GM12878 (cell line): ENCODE results near the gene RREB1. TPM values are rescaled to one million over a fixed set of nuclear protein-coding genes. Genes with fewer than 3 reads are reported as not detected.

ENCODE experiments used
- ATAC-seq: fragments of 200-7000 bp; cut with Tn5 transposase; 3 replicates; pipeline ENCODE4 v1.9.1; 2020; ENCODE audit warnings: mild to moderate bottlenecking, moderate library complexity
- BruUV-seq: library from RNA; stranded (reverse); fragments of 400-500 nt; replicated peaks from 2 replicates; lab custom pipeline; 2021; lab: Mats Ljungman, UMichigan
- CTCF ChIA-PET: fragments of 300-600 bp; sonication (Branson Sonifier 250); formaldehyde crosslinking; extraction: SDS; loops from one replicate; lab custom pipeline; 2021; ENCODE audit warnings: inconsistent platforms; lab: Yijun Ruan, JAX
- POLR2A ChIA-PET: fragments of 350-600 bp; formaldehyde crosslinking; extraction: SDS; loops from one replicate; lab custom pipeline; 2021; ENCODE audit warnings: inconsistent platforms; lab: Charles Lee
- RAD21 ChIA-PET: fragments of 300-600 bp; sonication (Branson Sonifier 250); formaldehyde crosslinking; loops from one replicate; lab custom pipeline; 2023; ENCODE audit warnings: antibody characterized with exemption; ENCODE audit not compliant: unreplicated experiment; lab: Charles Lee
- SMC1A ChIA-PET: fragments of 300-600 bp; sonication (Branson Sonifier 250); formaldehyde crosslinking; loops from one replicate; lab custom pipeline; 2023; ENCODE audit not compliant: unreplicated experiment, uncharacterized antibody; lab: Charles Lee
- DNase-seq: peaks from one replicate; pipeline ENCODE4 v3.0.0-alpha.2; 2011; ENCODE audit warnings: low read depth, low spot score
- FAIRE-seq: peaks from 3 replicates; lab custom pipeline; 2011; peaks lifted over from hg19 to GRCh38; lab: Jason Lieb, UNC
- H2AFZ ChIP-seq: 2 replicates; pipeline ENCODE4 v1.6.0; 2011; ENCODE audit warnings: low read depth, low read length, control low read depth; ENCODE audit not compliant: control insufficient read depth
- H3K27ac ChIP-seq: 2 replicates; pipeline ENCODE4 v1.5.1; 2011; ENCODE audit warnings: control low read depth; ENCODE audit not compliant: control insufficient read depth, insufficient read depth
- H3K27me3 ChIP-seq, 2 experiments: replicated peaks in 1 of 2; 2 replicates each; pipeline versions ENCODE4 v1.6.0 to v1.6.1; 2011; ENCODE audit warnings: low read length in 1 of 2; ENCODE audit not compliant: control insufficient read depth in 2 of 2, insufficient read depth in 2 of 2
- H3K36me3 ChIP-seq, 2 experiments: 2 replicates each; pipeline ENCODE4 v1.5.1; 2011; ENCODE audit warnings: low read length in 1 of 2; ENCODE audit not compliant: control insufficient read depth in 2 of 2, insufficient read depth in 2 of 2
- H3K4me1 ChIP-seq: 2 replicates; pipeline ENCODE4 v1.6.1; 2011; ENCODE audit warnings: mild to moderate bottlenecking, low read length, moderate library complexity, mixed read lengths; ENCODE audit not compliant: control insufficient read depth, insufficient read depth
- H3K4me2 ChIP-seq: 2 replicates; pipeline ENCODE4 v1.6.0; 2011; ENCODE audit warnings: control low read depth; ENCODE audit not compliant: control insufficient read depth, insufficient read depth
- H3K4me3 ChIP-seq: fragments of 200-600 bp; sonication (generic); 2 replicates; pipeline ENCODE4 v1.5.1; 2016
- H3K79me2 ChIP-seq: 2 replicates; pipeline ENCODE4 v1.6.0; 2011; ENCODE audit warnings: low read length; ENCODE audit not compliant: control insufficient read depth, insufficient read depth
- H3K9ac ChIP-seq: 2 replicates; pipeline ENCODE4 v1.8.0; 2011; ENCODE audit warnings: low read length, control low read depth, mixed read lengths; ENCODE audit not compliant: control insufficient read depth, insufficient read depth
- H3K9me3 ChIP-seq: replicated peaks from 3 replicates; pipeline ENCODE4 v1.5.1; 2011; ENCODE audit warnings: mild to moderate bottlenecking, low read length; ENCODE audit not compliant: control insufficient read depth, insufficient read depth
- H4K20me1 ChIP-seq: 2 replicates; pipeline ENCODE4 v1.6.0; 2011; ENCODE audit not compliant: control insufficient read depth, insufficient read depth
- CBX5 ChIP-seq: sonication (generic); IDR thresholded peaks from 2 replicates; pipeline ENCODE4 v1.6.1; 2016; ENCODE audit warnings: low read depth, moderate library complexity, mild to moderate bottlenecking, inconsistent platforms
- CHD1 ChIP-seq: IDR thresholded peaks from 2 replicates; pipeline ENCODE4 v1.6.1; 2012; ENCODE audit warnings: low read depth, low read length, improper control_type of control experiment
- DPF2 ChIP-seq: fragments of 450-650 bp; IDR thresholded peaks from 2 replicates; pipeline ENCODE4 v1.6.1; 2017; ENCODE audit warnings: mild to moderate bottlenecking
- EGR1 ChIP-seq, 2 experiments: IDR thresholded peaks; 1 replicate in 1 of 2; 2 replicates in 1 of 2; pipeline ENCODE4 v1.6.1; 2011 to 2012; ENCODE audit warnings: low read depth in 2 of 2, low read length in 2 of 2, borderline replicate concordance in 1 of 2, mild to moderate bottlenecking in 1 of 2, moderate library complexity in 1 of 2
- IKZF1 ChIP-seq: fragments of 450-650 bp; conservative IDR thresholded peaks from 2 replicates; pipeline ENCODE4 v1.6.1; 2017; ENCODE audit warnings: antibody characterized with exemption, mild to moderate bottlenecking
- JUNB ChIP-seq: IDR thresholded peaks from 2 replicates; pipeline ENCODE4 v1.6.1; 2016; ENCODE audit warnings: antibody characterized with exemption, mild to moderate bottlenecking
- MTA3 ChIP-seq: IDR thresholded peaks from 2 replicates; pipeline ENCODE4 v1.6.1; 2012; ENCODE audit warnings: low read length, inconsistent platforms, borderline replicate concordance
- NFXL1 ChIP-seq: fragments of 450-650 bp; IDR thresholded peaks from 2 replicates; pipeline ENCODE4 v1.6.1; 2017; ENCODE audit warnings: antibody characterized with exemption, mild to moderate bottlenecking, borderline replicate concordance
- NR2F1 ChIP-seq: fragments of 450-650 bp; conservative IDR thresholded peaks from 2 replicates; pipeline ENCODE4 v1.6.1; 2017; ENCODE audit warnings: mild to moderate bottlenecking
- POLR2A ChIP-seq: IDR thresholded peaks from 2 replicates; pipeline ENCODE4 v1.6.1; 2011; ENCODE audit warnings: low read depth, mild to moderate bottlenecking, low read length
- RAD21 ChIP-seq: IDR thresholded peaks from 2 replicates; pipeline ENCODE4 v1.6.1; 2011; ENCODE audit warnings: mild to moderate bottlenecking, low read depth, low read length, moderate library complexity; ENCODE audit not compliant: insufficient read depth
- RBBP5 ChIP-seq: fragments of 200-600 bp; sonication (generic); conservative IDR thresholded peaks from 2 replicates; pipeline ENCODE4 v1.6.1; 2016
- TAF1 ChIP-seq: IDR thresholded peaks from 2 replicates; pipeline ENCODE4 v1.6.1; 2011; ENCODE audit warnings: mild to moderate bottlenecking, low read depth, low read length, borderline replicate concordance
- ZNF207 ChIP-seq: fragments of 450-650 bp; IDR thresholded peaks from 2 replicates; pipeline ENCODE4 v1.6.1; 2014; ENCODE audit warnings: antibody characterized with exemption, mild to moderate bottlenecking, borderline replicate concordance
- ZNF384 ChIP-seq: IDR thresholded peaks from 2 replicates; pipeline ENCODE4 v1.6.1; 2012; ENCODE audit warnings: low read depth, mild to moderate bottlenecking, low read length, improper control_type of control experiment, borderline replicate concordance
- ZNF622 ChIP-seq: fragments of 450-650 bp; IDR thresholded peaks from 2 replicates; pipeline ENCODE4 v1.6.1; 2017; ENCODE audit warnings: mild to moderate bottlenecking, inconsistent platforms
- ZSCAN29 ChIP-seq: fragments of 450-650 bp; IDR thresholded peaks from 2 replicates; pipeline ENCODE4 v1.6.1; 2017; ENCODE audit warnings: mild to moderate bottlenecking, moderate library complexity
- WGBS: methylation state at CpG from one replicate; pipeline ENCODE4 v1.1.6; 2016; ENCODE audit warnings: low lambda C conversion rate; ENCODE audit not compliant: insufficient replicate concordance, insufficient coverage; ENCODE audit errors: missing lambda C conversion rate; 5-methylcytosine and 5-hydroxymethylcytosine counted together
- in situ Hi-C: fragments of 300-500 bp; cut with MboI; formaldehyde crosslinking; loops from 9 replicates; pipeline ENCODE4 v1.14.3; 2018; ENCODE audit warnings: mixed read lengths
- intact Hi-C: fragments of 100-400 bp; cut with micrococcal nuclease; formaldehyde crosslinking; loops from one replicate; pipeline ENCODE4 v1.14.2; 2022; ENCODE audit not compliant: unreplicated experiment
- polyA plus RNA-seq, 11 experiments: library from polyadenylated mRNA; depleted of rRNA in 4 of 11; unstranded in 6 of 11; stranded (reverse) in 5 of 11; fragments of >200 nt; fragmentation: Nextera tagmentation in 4 of 11; fragmentation: Illumina TruSeq in 1 of 11; extraction: Ambion mirVana in 4 of 11; extraction: Trizol in 1 of 11; gene quantifications; 1 replicate in 1 of 11; 2 replicates in 10 of 11; pipeline versions ENCODE4 v1.2.1 to v1.2.3, GENCODE V29; 2011 to 2016; ENCODE audit warnings: inconsistent platforms in 2 of 11, missing spikeins in 2 of 11, low read depth in 1 of 11
- total RNA-seq, 4 experiments: library from RNA; depleted of rRNA in 3 of 4; stranded (reverse); fragments of >200 nt in 3 of 4; fragmentation: Illumina TruSeq in 1 of 4; extraction: Trizol in 1 of 4; gene quantifications; 2 replicates each; pipeline versions ENCODE4 v1.2.1 to v1.2.3, GENCODE V29; 2013 to 2021
- TF ChIP-seq, protein P1 (sequence below), 3 experiments: IDR thresholded peaks in 2 of 3; conservative IDR thresholded peaks in 1 of 3; 2 replicates each; pipeline ENCODE4 v1.5.1; 2011; ENCODE audit warnings: low read depth in 3 of 3, low read length in 3 of 3, mild to moderate bottlenecking in 3 of 3, control low read depth in 2 of 3, moderate library complexity in 2 of 3, inconsistent platforms in 1 of 3, mixed read lengths in 1 of 3; ENCODE audit not compliant: control insufficient read depth in 2 of 3, insufficient read depth in 1 of 3; ENCODE audit errors: extremely low read depth in 1 of 3
- TF ChIP-seq, protein P2 (sequence below): fragments of 450-650 bp; formaldehyde crosslinking; IDR thresholded peaks from 2 replicates; pipeline ENCODE4 v1.5.0; 2022; ENCODE audit warnings: mild to moderate bottlenecking, missing genetic modification characterization

RREB1 gene
- total and polyA plus RNA-seq, 10 of the 15 experiments (the other 5 are each of a cell fraction or from before 2014, with no cell fraction given), result 1.9 to 30.3 (median 8.6) TPM

DNA sequence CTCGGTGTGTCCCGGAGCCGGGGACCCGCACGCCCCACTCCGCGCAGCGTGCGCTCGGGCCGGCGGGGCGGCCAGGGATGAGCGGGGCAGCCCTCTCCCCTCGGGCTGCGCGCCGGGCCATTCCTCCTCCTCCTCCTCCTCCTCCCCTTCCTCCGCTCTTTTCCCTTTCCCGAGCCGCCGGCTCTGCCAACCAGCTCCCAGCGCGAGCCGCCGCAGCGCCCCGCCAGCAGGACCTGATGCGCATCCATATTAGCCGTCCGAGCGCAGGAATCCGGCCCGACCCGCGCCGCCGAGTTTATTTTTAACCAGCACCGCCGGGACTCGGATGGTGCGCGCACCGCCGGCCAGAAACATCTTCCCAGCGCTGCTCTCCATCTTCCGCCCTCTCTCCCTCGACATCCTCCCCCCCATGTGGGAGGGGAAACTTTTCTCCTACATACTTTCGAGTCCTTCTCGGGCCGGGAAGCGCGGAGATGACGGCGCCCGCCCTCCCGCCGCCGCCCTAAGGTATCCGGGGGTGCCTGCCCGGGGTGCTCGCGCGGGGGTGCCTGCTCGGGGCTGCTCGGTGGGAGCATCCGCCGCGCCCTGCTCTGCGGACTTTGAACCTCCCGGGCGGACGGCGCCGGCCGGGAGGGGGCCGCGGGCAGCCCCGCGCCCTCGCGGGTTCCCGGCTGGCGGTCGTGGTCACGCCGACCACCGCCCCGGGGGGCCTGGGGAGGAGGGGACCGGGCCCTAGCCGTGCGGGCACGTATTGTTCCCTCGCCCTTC is 619 bp downstream of the RREB1 start:
- SMC1A ChIA-PET, result interaction anchor here (0.6 to 10.2 kb wide), 8 partner anchors 21 to 319 kb away, joined by 3 to 94 read pairs (median 5); no protein-coding TSS in a partner anchor
- Histone ChIP-seq H3K4me3 (peak overlapping the region; percentile 97), H2AFZ (peak overlapping the region; percentile 79), H3K79me2 (peaks cover 64% of the 10 kb centered on the region), H3K27ac (peak overlapping the region; percentile 94), H3K36me3 (no peaks in the 10 kb centered on the region), H3K9ac (peak overlapping the region; percentile 93), H3K9me3 (no peaks in the 10 kb centered on the region), H3K4me1 (peaks cover 9% of the 10 kb centered on the region), H3K4me2 (peak overlapping the region; percentile 53), H4K20me1 (peaks cover 5% of the 10 kb centered on the region), H3K27me3 (no peaks in the 10 kb centered on the region)
- under 1% methylated on average over 73 of the region's 94 CpGs for WGBS
- no peak for FAIRE-seq
- in situ Hi-C loops, result no loop called here
- intact Hi-C loops, result loop anchor here (5.0 kb wide), 1 partner anchor 129 kb away; no protein-coding TSS in a partner anchor
- ATAC-seq, result peak; percentile 18
- POLR2A ChIA-PET, result interaction anchor here (0.6 to 3.0 kb wide), 8 partner anchors 21 to 244 kb away, joined by 3 to 16 read pairs (median 3); no protein-coding TSS in a partner anchor
- RAD21 ChIA-PET, result interaction anchor here (1.0 to 5.6 kb wide), 8 partner anchors 22 to 134 kb away, joined by 4 to 62 read pairs (median 13); no protein-coding TSS in a partner anchor
- BruUV-seq, result no TSS peak
- DNase-seq, result no peak
- CTCF ChIA-PET, result interaction anchor here (0.6 to 3.7 kb wide), 2 partner anchors 29 to 425 kb away, joined by 3 to 18 read pairs; no protein-coding TSS in a partner anchor
- no peak for TF ChIP-seq RAD21
- TF ChIP-seq ZNF622, result no peak
- TF ChIP-seq MTA3, result no peak
- no peak for TF ChIP-seq ZNF207
- TF ChIP-seq, protein P1, sequence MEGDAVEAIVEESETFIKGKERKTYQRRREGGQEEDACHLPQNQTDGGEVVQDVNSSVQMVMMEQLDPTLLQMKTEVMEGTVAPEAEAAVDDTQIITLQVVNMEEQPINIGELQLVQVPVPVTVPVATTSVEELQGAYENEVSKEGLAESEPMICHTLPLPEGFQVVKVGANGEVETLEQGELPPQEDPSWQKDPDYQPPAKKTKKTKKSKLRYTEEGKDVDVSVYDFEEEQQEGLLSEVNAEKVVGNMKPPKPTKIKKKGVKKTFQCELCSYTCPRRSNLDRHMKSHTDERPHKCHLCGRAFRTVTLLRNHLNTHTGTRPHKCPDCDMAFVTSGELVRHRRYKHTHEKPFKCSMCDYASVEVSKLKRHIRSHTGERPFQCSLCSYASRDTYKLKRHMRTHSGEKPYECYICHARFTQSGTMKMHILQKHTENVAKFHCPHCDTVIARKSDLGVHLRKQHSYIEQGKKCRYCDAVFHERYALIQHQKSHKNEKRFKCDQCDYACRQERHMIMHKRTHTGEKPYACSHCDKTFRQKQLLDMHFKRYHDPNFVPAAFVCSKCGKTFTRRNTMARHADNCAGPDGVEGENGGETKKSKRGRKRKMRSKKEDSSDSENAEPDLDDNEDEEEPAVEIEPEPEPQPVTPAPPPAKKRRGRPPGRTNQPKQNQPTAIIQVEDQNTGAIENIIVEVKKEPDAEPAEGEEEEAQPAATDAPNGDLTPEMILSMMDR (IDR thresholded peaks at IDR 0.05 in 2 of 3, conservative IDR thresholded peaks at IDR 0.05 in 1 of 3; ENCODE audit: control insufficient read depth in 2 of 3, extremely low read depth in 1 of 3, insufficient read depth in 1 of 3, low read depth in 3 of 3, low read length in 3 of 3), result no peak
- no peak for TF ChIP-seq CBX5
- TF ChIP-seq, protein P2, sequence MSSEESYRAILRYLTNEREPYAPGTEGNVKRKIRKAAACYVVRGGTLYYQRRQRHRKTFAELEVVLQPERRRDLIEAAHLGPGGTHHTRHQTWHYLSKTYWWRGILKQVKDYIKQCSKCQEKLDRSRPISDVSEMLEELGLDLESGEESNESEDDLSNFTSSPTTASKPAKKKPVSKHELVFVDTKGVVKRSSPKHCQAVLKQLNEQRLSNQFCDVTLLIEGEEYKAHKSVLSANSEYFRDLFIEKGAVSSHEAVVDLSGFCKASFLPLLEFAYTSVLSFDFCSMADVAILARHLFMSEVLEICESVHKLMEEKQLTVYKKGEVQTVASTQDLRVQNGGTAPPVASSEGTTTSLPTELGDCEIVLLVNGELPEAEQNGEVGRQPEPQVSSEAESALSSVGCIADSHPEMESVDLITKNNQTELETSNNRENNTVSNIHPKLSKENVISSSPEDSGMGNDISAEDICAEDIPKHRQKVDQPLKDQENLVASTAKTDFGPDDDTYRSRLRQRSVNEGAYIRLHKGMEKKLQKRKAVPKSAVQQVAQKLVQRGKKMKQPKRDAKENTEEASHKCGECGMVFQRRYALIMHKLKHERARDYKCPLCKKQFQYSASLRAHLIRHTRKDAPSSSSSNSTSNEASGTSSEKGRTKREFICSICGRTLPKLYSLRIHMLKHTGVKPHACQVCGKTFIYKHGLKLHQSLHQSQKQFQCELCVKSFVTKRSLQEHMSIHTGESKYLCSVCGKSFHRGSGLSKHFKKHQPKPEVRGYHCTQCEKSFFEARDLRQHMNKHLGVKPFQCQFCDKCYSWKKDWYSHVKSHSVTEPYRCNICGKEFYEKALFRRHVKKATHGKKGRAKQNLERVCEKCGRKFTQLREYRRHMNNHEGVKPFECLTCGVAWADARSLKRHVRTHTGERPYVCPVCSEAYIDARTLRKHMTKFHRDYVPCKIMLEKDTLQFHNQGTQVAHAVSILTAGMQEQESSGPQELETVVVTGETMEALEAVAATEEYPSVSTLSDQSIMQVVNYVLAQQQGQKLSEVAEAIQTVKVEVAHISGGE, result no peak
- no peak for TF ChIP-seq ZNF384
- TF ChIP-seq ZSCAN29, result no peak
- TF ChIP-seq POLR2A, result peak; percentile 21; the same call in 1 of the 2 replicates
- TF ChIP-seq NR2F1, result no peak
- no peak for TF ChIP-seq JUNB
- peak; percentile 43; the same call in 1 of the 2 replicates for TF ChIP-seq IKZF1
- 0 out of 3 replicates have a peak, but pooled peaks of 1 of the 2 experiments have one; percentile 16 for TF ChIP-seq EGR1 (IDR thresholded peaks at IDR 0.05; ENCODE audit: borderline replicate concordance in 1 of 2, low read depth in 2 of 2, low read length in 2 of 2)
- TF ChIP-seq RBBP5, result no peak
- TF ChIP-seq NFXL1, result peak; percentile 75; the same call in 1 of the 2 replicates
- TF ChIP-seq DPF2, result no peak
- TF ChIP-seq TAF1, result no peak
- TF ChIP-seq CHD1, result no peak
